Measurements from ENCODE around the gene RUNX2. TPM values are rescaled to one million over a fixed set of nuclear protein-coding genes. Genes with fewer than 3 reads are reported as not detected.

Gene RUNX2
- total and polyA plus RNA-seq, 4 donors, result 1.8 to 6.7 (median 3.2) TPM

DNA sequence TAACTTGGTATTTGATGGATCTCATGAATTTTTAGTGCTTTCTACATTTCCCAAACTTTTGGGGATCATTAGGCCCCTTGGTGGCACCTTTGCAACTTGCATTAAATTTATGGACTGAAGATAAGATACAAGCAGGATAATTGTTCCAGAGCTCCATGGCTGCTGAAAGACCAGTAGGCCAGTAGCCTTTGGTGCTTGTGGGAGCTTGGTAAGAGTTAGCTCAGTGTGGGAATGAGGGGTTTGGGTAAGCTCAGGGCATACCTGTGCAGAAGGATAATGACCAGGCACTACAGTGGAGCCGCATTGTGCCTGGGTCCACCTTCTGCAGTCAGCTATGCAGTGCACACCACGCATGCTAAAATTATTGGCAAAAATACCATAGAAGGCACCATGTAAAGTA is 290.1 kb downstream of the RUNX2 start:
- no peak for TF ChIP-seq CTCF (IDR thresholded peaks at IDR 0.05; ENCODE audit: control extremely low read depth, extremely low read depth)
- 96 to 98% methylated on average over 2 of the region's 2 CpGs for WGBS, 2 donors
- H3K27me3 ChIP-seq (ENCODE audit: control insufficient read depth in 3 of 3, insufficient read depth in 3 of 3, low read length in 2 of 3), result no peaks in the 10 kb centered on the region

DNA sequence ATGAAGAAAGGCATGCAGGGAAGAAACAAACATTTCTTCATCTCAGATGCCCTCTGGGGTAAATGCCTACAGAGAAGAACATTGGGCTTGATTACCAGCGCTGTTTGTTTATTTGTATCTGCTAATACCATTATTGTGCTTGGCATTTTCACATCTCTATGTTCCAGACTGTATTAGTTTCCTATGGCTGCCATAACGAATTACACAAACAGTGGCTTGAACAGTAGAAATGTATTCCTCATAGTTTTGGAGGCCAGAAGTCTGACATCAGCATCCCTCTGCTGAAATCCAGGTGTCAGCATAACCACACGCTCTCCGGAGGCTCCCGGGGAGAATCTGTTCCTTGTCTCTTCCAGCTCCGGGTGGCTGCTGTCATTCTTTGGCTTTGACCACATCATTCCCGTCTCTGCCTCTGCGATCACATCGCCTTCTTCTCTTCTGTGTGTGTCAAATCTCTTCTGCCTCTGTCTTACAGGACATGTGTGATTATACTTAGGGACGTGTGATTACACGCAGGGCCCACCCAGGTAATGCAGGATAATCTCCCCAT is 291.2 kb downstream of the RUNX2 start:
- H3K4me1 ChIP-seq (ENCODE audit: control insufficient read depth in 5 of 5, insufficient read depth in 5 of 5, low read length in 5 of 5), result peaks cover 0 to 5% (median 0%) of the 10 kb centered on the region in 5 donors
- H3K27ac ChIP-seq (ENCODE audit: low read depth in 1 of 2, low read length in 1 of 2), result no peak overlapping the region
- WGBS, 2 donors, result 95% methylated on average over 11 of the region's 11 CpGs
- no peak overlapping the region for H3K4me3 ChIP-seq
- no peak for TF ChIP-seq CTCF (IDR thresholded peaks at IDR 0.05; ENCODE audit: control extremely low read depth, extremely low read depth)
- no peaks in the 10 kb centered on the region for H3K36me3 ChIP-seq (ENCODE audit: control insufficient read depth in 4 of 4, insufficient read depth in 4 of 4, low read length in 4 of 4)
- peaks cover 0 to 4% (median 0%) of the 10 kb centered on the region in 4 donors for H3K9me3 ChIP-seq (ENCODE audit: control insufficient read depth in 4 of 4, insufficient read depth in 3 of 4, low read length in 3 of 4)
- ATAC-seq (ENCODE audit: insufficient read depth, low FRiP score), result no peak
- no peak for DNase-seq
- no peak overlapping the region for H3K9ac ChIP-seq (ENCODE audit: insufficient read depth in 1 of 2, low read length in 2 of 2)
- no peaks in the 10 kb centered on the region for H3K27me3 ChIP-seq (ENCODE audit: control insufficient read depth in 3 of 3, insufficient read depth in 3 of 3, low read length in 2 of 3)

More for the DNA sequence above, 290.1 kb downstream of the RUNX2 start:
- H3K36me3 ChIP-seq (ENCODE audit: control insufficient read depth in 4 of 4, insufficient read depth in 4 of 4, low read length in 4 of 4), result no peaks in the 10 kb centered on the region
- no peak overlapping the region for H3K9ac ChIP-seq (ENCODE audit: insufficient read depth in 1 of 2, low read length in 2 of 2)
- H3K4me3 ChIP-seq, result no peak overlapping the region
- DNase-seq (no peak), ATAC-seq (ENCODE audit: insufficient read depth, low FRiP score) (no peak)
- peaks cover 0 to 4% (median 0%) of the 10 kb centered on the region in 4 donors for H3K9me3 ChIP-seq (ENCODE audit: control insufficient read depth in 4 of 4, insufficient read depth in 3 of 4, low read length in 3 of 4)
- H3K4me1 ChIP-seq (ENCODE audit: control insufficient read depth in 5 of 5, insufficient read depth in 5 of 5, low read length in 5 of 5), result peaks cover 0 to 8% (median 0%) of the 10 kb centered on the region in 5 donors
- H3K27ac ChIP-seq (ENCODE audit: low read depth in 1 of 2, low read length in 1 of 2), result no peak overlapping the region

DNA sequence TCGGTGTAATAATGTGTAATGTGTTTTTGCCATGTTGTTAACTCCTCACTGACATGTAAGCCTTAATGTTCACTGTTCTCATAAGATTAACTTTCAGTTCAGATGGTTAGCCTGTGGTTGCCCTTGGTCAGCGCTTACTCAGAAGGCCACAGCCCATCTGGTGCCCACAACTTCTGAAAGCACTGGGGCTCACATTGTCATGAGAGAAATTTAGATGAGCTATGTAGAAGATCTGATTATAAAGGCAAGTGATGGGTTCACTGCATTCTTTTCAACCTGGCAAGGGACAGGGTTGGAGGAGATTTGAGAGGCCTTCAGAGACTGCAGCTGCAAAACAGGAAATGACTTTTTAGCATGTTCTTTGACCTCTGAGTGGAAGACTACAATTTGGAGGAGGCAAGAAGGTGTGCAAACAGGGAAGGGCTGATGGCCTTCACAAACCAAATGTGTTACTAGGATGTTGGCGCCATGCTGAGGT is 291.9 kb downstream of the RUNX2 start:
- Histone ChIP-seq H3K27me3 (ENCODE audit: control insufficient read depth in 3 of 3, insufficient read depth in 3 of 3, low read length in 2 of 3) (no peaks in the 10 kb centered on the region), H3K27ac (ENCODE audit: low read depth in 1 of 2, low read length in 1 of 2) (no peak overlapping the region), H3K4me1 (ENCODE audit: control insufficient read depth in 5 of 5, insufficient read depth in 5 of 5, low read length in 5 of 5) (peaks cover 0 to 5% (median 0%) of the 10 kb centered on the region in 5 donors), H3K9me3 (ENCODE audit: control insufficient read depth in 4 of 4, insufficient read depth in 3 of 4, low read length in 3 of 4) (peaks cover 0 to 4% (median 0%) of the 10 kb centered on the region in 4 donors), H3K36me3 (ENCODE audit: control insufficient read depth in 4 of 4, insufficient read depth in 4 of 4, low read length in 4 of 4) (no peaks in the 10 kb centered on the region), H3K4me3 (no peak overlapping the region), H3K9ac (ENCODE audit: insufficient read depth in 1 of 2, low read length in 2 of 2) (no peak overlapping the region)
- no peak for ATAC-seq (ENCODE audit: insufficient read depth, low FRiP score)
- no peak for TF ChIP-seq CTCF (IDR thresholded peaks at IDR 0.05; ENCODE audit: control extremely low read depth, extremely low read depth)
- 81 to 94% methylated on average over 3 of the region's 3 CpGs for WGBS, 2 donors
- DNase-seq, result no peak

DNA sequence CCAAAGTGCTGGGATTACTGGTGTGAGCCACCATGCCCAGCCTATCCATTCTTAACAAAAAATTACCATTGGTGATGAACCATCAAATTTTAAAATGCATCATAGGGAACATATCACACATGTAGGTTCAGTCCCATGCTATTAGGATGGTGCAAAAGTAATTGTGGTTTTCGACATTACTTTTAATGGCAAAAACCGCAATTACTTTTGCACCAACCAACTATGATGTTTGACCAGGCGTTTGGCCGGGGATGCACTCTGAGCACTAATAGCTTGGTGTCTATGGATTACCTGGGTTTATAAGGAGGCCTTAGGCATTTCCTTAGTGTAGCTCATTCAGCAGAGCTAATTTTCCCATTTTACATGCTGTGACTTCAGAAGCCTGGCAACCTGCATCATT is 296.1 kb downstream of the RUNX2 start:
- 97 to 98% methylated on average over 4 of the region's 4 CpGs for WGBS, 2 donors

More for the DNA sequence above, 296.1 kb downstream of the RUNX2 start:
- Histone ChIP-seq H3K27me3 (ENCODE audit: control insufficient read depth in 3 of 3, insufficient read depth in 3 of 3, low read length in 2 of 3) (no peaks in the 10 kb centered on the region), H3K9ac (ENCODE audit: insufficient read depth in 1 of 2, low read length in 2 of 2) (no peak overlapping the region), H3K4me1 (ENCODE audit: control insufficient read depth in 5 of 5, insufficient read depth in 5 of 5, low read length in 5 of 5) (peaks cover 0 to 12% (median 3%) of the 10 kb centered on the region in 5 donors), H3K36me3 (ENCODE audit: control insufficient read depth in 4 of 4, insufficient read depth in 4 of 4, low read length in 4 of 4) (no peaks in the 10 kb centered on the region), H3K4me3 (no peak overlapping the region), H3K27ac (ENCODE audit: low read depth in 1 of 2, low read length in 1 of 2) (no peak overlapping the region), H3K9me3 (ENCODE audit: control insufficient read depth in 4 of 4, insufficient read depth in 3 of 4, low read length in 3 of 4) (peaks cover 0 to 3% (median under 1%) of the 10 kb centered on the region in 4 donors)
- no peak for DNase-seq
- no peak for TF ChIP-seq CTCF (IDR thresholded peaks at IDR 0.05; ENCODE audit: control extremely low read depth, extremely low read depth)
- no peak for ATAC-seq (ENCODE audit: insufficient read depth, low FRiP score)

All from lung (tissue), 12 donors.